ENCODE results near the gene TAL1.

The TAL1 gene

DNA sequence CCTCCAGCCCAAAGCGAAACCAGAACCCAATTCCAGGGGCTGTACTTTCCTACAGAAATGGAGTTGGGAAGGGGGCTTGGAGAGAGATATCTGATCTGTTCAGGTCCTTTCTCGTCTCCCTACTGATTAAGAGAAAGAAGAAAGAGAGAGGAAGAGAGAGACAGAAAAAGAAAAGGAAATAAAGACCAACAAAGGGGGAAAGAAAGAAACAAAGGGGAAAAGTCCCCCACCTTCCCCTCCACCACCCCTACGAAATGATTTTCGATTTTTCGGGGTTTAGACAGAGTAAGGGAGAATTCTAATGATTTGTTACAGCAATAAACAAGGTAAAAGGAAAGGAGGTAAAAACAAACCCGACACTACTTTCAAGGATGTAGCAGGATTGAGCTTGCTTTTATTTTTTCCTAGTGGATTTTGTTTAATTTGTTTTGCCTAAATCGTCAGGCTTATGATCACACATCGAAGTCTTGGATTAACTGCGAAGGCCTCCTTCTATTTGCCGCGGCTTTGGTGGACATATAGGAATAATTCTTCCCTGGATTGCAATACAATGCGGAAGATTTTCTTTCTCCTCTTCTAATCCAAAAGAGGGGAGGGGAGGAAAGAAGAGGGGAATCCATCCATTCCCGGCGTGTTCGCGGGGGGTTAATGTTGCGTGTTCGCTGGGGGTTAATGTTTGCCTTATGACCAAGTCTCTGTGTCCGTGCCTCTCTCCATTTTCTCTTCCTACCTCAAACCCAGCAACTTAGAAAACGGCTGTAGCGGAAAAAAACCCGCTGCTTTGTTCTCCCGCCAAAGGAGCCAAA is 1.9 kb downstream of the TAL1 start:
- in situ Hi-C loops (cut with MboI; ENCODE audit: low sequenced_read_pairs) = no loop called here

GRCh38 chr1:47229031-47229885 is 2.8 kb downstream of the TAL1 start:
- in situ Hi-C loops (cut with MboI; ENCODE audit: low sequenced_read_pairs) = no loop called here

DNA sequence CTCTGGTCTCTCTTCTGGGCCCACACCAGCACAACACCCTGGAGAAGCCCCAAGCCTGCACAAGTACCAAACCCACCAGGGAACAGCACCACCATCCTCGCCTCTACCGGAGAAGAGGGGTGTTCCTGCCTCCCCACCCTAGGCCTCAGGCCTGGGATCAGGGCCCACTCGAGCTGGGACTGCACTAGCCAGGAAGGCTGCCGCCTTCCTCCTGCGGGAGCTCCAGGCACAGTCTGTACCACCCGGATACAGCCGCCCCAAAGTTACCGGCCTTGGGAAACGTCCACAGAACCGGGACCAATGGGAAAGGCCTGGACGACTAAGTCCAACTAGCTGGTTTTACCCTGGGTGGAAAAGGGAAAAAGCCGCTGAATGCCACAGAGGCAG is 3.4 kb downstream of the TAL1 start:
- in situ Hi-C loops (cut with MboI; ENCODE audit: low sequenced_read_pairs) = no loop called here

GRCh38 chr1:47227341-47228232 is 4.4 kb downstream of the TAL1 start:
- in situ Hi-C loops (cut with MboI; ENCODE audit: low sequenced_read_pairs) = no loop called here

- in situ Hi-C loops (cut with MboI; ENCODE audit: low sequenced_read_pairs) = no loop called here
Observed at GRCh38 chr1:47226839-47227215, 5.2 kb downstream of the TAL1 start.

GRCh38 chr1:47226121-47226838 is 5.7 kb downstream of the TAL1 start:
- in situ Hi-C loops (cut with MboI; ENCODE audit: low sequenced_read_pairs) = no loop called here

GRCh38 chr1:47225430-47226100 is 6.5 kb downstream of the TAL1 start:
- in situ Hi-C loops (cut with MboI; ENCODE audit: low sequenced_read_pairs) = no loop called here

GRCh38 chr1:47224676-47225399 is 7.2 kb downstream of the TAL1 start:
- in situ Hi-C loops (cut with MboI; ENCODE audit: low sequenced_read_pairs) = no loop called here

- in situ Hi-C loops (cut with MboI; ENCODE audit: low sequenced_read_pairs) = no loop called here
Observed at GRCh38 chr1:47223921-47224675, 7.9 kb downstream of the TAL1 start.

DNA sequence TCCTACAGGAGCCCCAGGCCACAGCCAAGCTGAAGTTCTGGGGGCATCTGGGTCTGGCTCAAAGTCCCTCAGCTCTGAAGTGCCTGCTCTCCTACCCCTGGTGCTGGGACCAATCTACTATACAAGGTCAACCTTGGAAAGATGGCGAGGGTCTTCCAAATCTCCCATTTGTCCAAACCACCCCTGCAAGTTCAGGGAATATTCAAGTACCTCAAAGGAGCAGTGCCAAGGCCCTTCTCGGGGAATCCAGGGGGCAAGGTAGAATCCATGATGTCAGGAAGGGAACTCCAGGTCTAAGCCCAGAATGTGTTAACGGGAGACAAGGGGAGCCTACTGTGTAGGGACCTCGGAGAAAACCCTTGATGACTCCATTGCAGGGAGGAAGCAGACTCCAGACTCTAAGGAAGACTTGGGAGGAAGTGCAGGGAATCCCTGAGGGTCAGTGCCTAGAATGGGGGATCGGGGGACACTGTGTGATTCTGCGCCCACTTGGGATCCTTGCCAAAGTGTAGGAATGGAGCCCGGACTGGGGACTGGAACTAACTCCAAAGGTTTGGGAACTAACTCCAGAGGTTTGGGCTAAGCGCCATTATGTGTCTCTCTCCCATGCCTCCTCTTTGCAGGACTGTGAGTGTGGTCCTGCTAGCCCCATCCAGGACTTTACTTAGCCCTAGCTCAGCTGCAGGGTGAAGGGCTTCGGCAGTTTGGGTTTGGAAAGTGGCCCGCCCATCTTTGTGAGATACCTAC is 8.7 kb downstream of the TAL1 start:
- in situ Hi-C loops (cut with MboI; ENCODE audit: low sequenced_read_pairs) = no loop called here

DNA sequence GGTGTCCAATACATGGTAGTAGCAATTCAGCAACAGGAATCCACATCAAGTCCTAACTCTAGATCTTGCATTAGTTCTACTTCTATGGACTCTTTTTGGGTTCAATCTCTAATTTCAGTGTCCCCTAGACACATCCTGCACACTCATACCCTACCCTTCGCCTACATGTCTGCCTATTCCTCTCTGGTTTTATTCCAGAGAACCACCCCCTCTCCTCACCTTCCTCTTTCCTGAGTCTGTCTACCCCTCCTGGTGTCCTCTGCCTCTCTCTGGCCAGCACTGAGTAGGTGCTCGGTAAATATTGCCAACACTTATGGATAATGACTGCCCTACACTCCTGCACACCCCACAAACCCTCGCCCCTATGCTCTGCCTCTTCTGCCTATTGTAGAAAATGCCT is 9.5 kb downstream of the TAL1 start:
- in situ Hi-C loops (cut with MboI; ENCODE audit: low sequenced_read_pairs) = no loop called here

GRCh38 chr1:47219590-47220220 is 12.3 kb downstream of the TAL1 start:
- in situ Hi-C loops (cut with MboI; ENCODE audit: low sequenced_read_pairs) = no loop called here

GRCh38 chr1:47219001-47219400 is 13.0 kb downstream of the TAL1 start:
- in situ Hi-C loops (cut with MboI; ENCODE audit: low sequenced_read_pairs) = no loop called here

DNA sequence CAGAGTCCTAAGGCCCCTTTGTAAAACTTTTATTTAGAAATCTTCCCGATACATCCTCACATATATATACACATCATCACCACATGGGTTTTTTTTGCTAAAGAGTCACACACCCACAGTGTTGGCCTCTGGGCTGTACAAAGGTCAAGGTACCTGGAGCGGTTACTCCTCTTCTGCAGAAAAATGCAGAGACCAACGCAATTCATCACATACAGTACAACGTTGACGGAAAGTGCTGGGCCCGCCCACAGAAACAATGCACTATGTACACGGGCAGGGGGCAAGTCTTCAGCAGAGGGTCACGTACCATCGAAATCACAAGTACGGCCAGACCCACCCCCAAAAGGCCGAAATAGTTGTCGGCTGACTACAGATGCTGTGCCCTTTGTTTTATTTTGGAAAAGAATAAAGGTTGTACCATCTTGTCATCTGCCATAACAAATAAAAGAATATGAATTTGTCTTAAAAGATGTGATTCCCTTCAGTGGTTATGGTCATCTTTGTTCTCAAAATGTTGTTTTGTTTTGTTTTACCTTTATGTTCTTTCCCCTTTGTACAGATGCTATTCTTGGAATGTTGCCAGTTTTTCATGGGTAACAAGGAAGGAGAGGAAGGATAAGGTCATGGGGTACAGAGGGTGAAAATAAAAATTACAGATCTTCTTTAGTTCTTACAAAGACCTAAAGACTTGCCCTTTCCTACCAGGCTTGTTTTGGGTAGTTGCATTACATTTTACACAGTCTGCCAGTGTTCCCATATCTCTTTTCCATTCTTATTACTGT is 15.6 kb downstream of the TAL1 start:
- in situ Hi-C loops (cut with MboI; ENCODE audit: low sequenced_read_pairs) = no loop called here

DNA sequence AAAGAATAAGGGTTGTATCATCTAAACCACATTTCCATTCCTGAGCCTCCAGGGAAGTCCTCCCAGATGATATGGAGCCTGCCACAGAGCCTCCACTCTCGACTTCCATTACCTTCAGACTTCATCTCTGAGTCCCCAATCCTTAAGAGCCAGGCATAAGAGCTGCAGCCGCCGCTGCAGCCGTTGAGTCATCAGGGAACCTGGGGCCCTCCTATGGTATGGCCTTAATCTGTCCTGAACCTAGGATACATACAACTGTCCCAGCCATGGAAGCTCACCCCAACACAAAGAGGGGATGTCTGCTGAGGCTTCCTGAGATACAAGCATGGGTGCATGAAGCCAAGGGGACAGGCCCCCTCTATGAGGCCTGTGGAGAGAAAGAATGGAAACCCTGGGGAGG is 16.3 kb downstream of the TAL1 start:
- in situ Hi-C loops (cut with MboI; ENCODE audit: low sequenced_read_pairs) = no loop called here

- in situ Hi-C loops (cut with MboI; ENCODE audit: low sequenced_read_pairs) = no loop called here
Observed at GRCh38 chr1:47214549-47214948, 17.5 kb downstream of the TAL1 start.

Measured in HL-60/S4 treated with phorbol 12-myristate 13-acetate at 8.2 ng/mL for 4 days and 3 days (cell line).